Measurements from ENCODE around the gene ANKUB1. TPM values are rescaled to one million over a fixed set of nuclear protein-coding genes. Genes with fewer than 3 reads are reported as not detected.

Gene ANKUB1
- total RNA-seq, 1 experiment from 2014 or later, result not detected

DNA sequence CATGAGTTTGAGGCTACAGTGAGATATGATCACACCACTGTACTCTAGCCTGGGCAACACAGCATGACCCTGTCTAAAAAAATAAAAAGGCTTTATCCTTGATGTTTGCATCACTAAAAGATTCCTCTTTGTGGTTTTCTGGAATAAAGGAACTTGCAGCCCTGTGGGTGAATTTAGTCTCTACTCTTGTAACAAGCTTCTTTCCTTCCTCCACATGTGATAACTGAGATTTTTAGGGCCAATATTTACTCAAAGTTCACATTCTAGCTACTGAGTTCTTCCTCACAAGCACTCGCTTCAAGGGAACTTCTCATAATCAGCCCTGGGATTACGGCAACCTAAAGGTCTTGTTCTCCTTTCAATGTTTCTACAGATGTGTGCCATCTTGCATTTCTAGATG, 64.7 kb downstream of the ANKUB1 start:
- no peaks in the 10 kb centered on the region for H3K9me3 ChIP-seq (replicated peaks)
- no peaks in the 10 kb centered on the region for H3K27me3 ChIP-seq (replicated peaks)
- no peak for DNase-seq (ENCODE audit: low read depth in 1 of 2, low spot score in 2 of 2)
- H3K4me3 ChIP-seq, result no peak overlapping the region
- no peaks in the 10 kb centered on the region for H3K4me1 ChIP-seq (replicated peaks)
- H3K27ac ChIP-seq, result no peak overlapping the region
- H3K36me3 ChIP-seq, result no peaks in the 10 kb centered on the region

DNA sequence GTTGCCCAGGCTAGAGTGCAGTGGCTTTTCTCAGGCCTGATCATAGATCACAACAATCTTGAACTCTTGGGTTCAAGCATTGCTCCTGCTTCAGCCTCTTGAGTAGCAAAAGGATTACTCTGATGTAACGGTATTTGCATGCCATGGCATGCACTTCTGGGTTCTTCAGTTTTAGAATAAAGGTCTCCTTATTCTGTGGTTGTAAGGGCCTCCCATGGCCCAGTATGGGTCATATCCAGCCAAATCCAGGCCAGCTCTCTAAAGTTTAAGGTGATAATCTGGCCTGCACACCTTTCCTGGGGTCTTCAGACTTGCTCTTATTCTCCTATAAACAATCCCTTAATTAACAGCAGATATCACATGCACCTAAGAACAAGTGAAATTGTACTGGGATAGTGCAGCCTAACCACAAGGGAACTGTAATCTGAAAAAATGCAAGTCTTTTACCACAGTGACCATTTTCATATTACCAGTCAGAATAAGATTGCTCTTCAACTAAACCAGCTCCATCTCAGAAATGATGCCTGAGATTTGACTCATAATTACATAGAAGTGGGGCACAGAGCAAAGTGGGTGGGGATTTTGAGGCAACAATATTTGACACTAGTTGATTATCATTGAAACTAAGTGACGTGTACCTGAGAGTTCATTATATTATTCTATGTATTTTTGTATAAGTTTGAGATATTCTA, 65.5 kb downstream of the ANKUB1 start:
- Histone ChIP-seq H3K27ac (no peak overlapping the region), H3K4me1 (replicated peaks) (no peaks in the 10 kb centered on the region), H3K4me3 (no peak overlapping the region), H3K27me3 (replicated peaks) (no peaks in the 10 kb centered on the region), H3K36me3 (no peaks in the 10 kb centered on the region), H3K9me3 (replicated peaks) (no peaks in the 10 kb centered on the region)
- no peak for DNase-seq (ENCODE audit: low read depth in 1 of 2, low spot score in 2 of 2)

DNA sequence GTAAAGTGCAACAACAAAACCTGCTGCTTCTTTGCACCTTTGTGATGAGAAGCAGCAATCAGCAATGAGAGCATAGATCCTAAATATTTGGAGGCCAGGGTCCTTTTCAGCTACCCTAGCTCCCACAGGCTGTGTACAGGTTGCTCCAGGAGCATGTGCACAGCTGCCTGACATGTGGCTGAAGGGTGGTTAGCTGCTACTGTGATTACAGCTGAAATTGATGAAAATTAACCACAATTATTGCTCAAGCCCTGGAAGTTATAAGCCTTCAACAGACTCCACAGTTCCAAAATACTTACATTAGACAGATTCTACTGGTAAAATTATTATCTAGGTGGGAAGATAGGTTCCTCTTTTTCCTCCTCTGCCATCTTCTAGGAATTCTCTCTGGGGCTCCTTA, 68.6 kb downstream of the ANKUB1 start:
- no peak overlapping the region for H3K4me3 ChIP-seq
- no peaks in the 10 kb centered on the region for H3K36me3 ChIP-seq
- DNase-seq (ENCODE audit: low read depth in 1 of 2, low spot score in 2 of 2), result no peak
- no peaks in the 10 kb centered on the region for H3K4me1 ChIP-seq (replicated peaks)
- no peaks in the 10 kb centered on the region for H3K9me3 ChIP-seq (replicated peaks)
- no peaks in the 10 kb centered on the region for H3K27me3 ChIP-seq (replicated peaks)
- H3K27ac ChIP-seq, result no peak overlapping the region

DNA sequence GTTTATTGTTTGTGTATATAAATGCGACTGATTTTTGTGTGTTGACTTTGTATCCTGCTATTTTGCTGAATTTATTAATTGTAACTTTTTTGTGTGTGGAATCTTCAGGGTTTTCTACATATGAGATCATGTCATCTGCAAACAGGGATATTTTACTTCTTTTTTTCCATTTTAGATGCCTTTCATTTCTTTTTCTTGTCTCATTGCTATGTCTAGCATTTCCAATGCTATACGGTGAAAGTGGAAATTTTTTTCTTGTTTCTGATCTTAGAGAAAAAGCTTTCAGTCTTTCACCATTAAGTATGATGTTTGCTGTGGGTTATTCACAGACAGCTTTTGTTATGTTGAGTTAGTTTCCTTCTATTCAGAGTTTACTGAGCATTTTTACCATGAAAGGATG, 71.4 kb downstream of the ANKUB1 start:
- Histone ChIP-seq H3K27me3 (replicated peaks) (no peaks in the 10 kb centered on the region), H3K9me3 (replicated peaks) (no peaks in the 10 kb centered on the region), H3K4me3 (no peak overlapping the region), H3K4me1 (replicated peaks) (peaks cover 4% of the 10 kb centered on the region; the same call in 1 of the 2 replicates), H3K36me3 (no peaks in the 10 kb centered on the region), H3K27ac (no peak overlapping the region)
- DNase-seq (ENCODE audit: low read depth in 1 of 2, low spot score in 2 of 2), result no peak

GRCh38 chr3:149717391-149718056, 74.8 kb downstream of the ANKUB1 start:
- Histone ChIP-seq H3K9me3 (replicated peaks) (no peaks in the 10 kb centered on the region), H3K4me1 (replicated peaks) (peaks cover 4% of the 10 kb centered on the region; the same call in 1 of the 2 replicates), H3K4me3 (no peak overlapping the region), H3K36me3 (no peaks in the 10 kb centered on the region), H3K27me3 (replicated peaks) (no peaks in the 10 kb centered on the region), H3K27ac (no peak overlapping the region)
- DNase-seq (ENCODE audit: low read depth in 1 of 2, low spot score in 2 of 2), result peak in 1 of 2 experiments; percentile 64

GRCh38 chr3:149716984-149717383, 75.4 kb downstream of the ANKUB1 start:
- H3K27me3 ChIP-seq (replicated peaks), result no peaks in the 10 kb centered on the region
- DNase-seq (ENCODE audit: low read depth in 1 of 2, low spot score in 2 of 2), result no peak
- no peak overlapping the region for H3K4me3 ChIP-seq
- no peaks in the 10 kb centered on the region for H3K36me3 ChIP-seq
- H3K4me1 ChIP-seq (replicated peaks), result peaks cover 4% of the 10 kb centered on the region; the same call in 1 of the 2 replicates
- H3K27ac ChIP-seq, result no peak overlapping the region
- no peaks in the 10 kb centered on the region for H3K9me3 ChIP-seq (replicated peaks)

DNA sequence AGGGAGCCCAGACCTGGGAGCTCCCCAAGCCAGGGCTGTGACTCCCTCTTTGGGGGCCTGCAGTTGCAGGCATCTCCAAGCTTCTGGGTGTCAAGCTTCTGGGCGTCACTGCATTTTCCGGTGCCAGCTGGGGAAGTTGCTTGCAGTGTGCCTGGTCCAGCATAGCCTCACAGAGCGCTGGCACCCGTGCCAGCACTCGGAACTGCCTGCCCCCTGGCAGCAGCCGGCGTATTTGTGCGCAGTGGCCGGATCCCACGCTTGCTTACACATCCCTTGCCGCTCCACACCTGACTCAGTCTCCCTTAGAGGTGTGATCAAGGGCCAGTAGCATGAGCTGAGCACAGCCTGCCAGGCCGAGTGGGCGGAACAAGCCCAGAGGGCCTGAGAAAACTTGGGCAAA, 77.1 kb downstream of the ANKUB1 start:
- no peaks in the 10 kb centered on the region for H3K27me3 ChIP-seq (replicated peaks)
- H3K4me3 ChIP-seq, result no peak overlapping the region
- no peak for DNase-seq (ENCODE audit: low read depth in 1 of 2, low spot score in 2 of 2)
- H3K36me3 ChIP-seq, result no peaks in the 10 kb centered on the region
- no peaks in the 10 kb centered on the region for H3K9me3 ChIP-seq (replicated peaks)
- no peak overlapping the region for H3K27ac ChIP-seq
- H3K4me1 ChIP-seq (replicated peaks), result peaks cover 4% of the 10 kb centered on the region; the same call in 1 of the 2 replicates

- no peak overlapping the region for H3K4me3 ChIP-seq
- no peaks in the 10 kb centered on the region for H3K27me3 ChIP-seq (replicated peaks)
- no peak overlapping the region for H3K27ac ChIP-seq
- DNase-seq (ENCODE audit: low read depth in 1 of 2, low spot score in 2 of 2), result no peak
- no peaks in the 10 kb centered on the region for H3K36me3 ChIP-seq
- H3K4me1 ChIP-seq (replicated peaks), result peaks cover 4% of the 10 kb centered on the region; the same call in 1 of the 2 replicates
- H3K9me3 ChIP-seq (replicated peaks), result no peaks in the 10 kb centered on the region
Measured at GRCh38 chr3:149713730-149714654, 78.4 kb downstream of the ANKUB1 start.

Other genes with a start within 250 kb of the ANKUB1 start
- 31.5 and 43.0 TPM in 2 replicates for gene WWTR1, start 134.5 kb downstream of the ANKUB1 start, total RNA-seq (2014; rRNA removed; shearing (Covaris generic))
- 62.8 and 70.3 TPM in 2 replicates for gene COMMD2, start 40.1 kb downstream of the ANKUB1 start, total RNA-seq (2014; rRNA removed; shearing (Covaris generic))
- gene RNF13, start 20.7 kb upstream of the ANKUB1 start, total RNA-seq (2014; rRNA removed; shearing (Covaris generic)), result 30.0 and 43.5 TPM in 2 replicates
- 200 and 259 TPM in 2 replicates for gene PFN2, start 178.3 kb upstream of the ANKUB1 start, total RNA-seq (2014; rRNA removed; shearing (Covaris generic))